Spleen (tissue), 7 donors: ENCODE data around the gene TCF12.

Experiments used
- POLR2A ChIP-seq, 3 donors: fragments of 450-650 bp; IDR thresholded peaks; one replicate each; pipeline ENCODE4 v1.5.1; 2017; ENCODE audit warnings: antibody characterized with exemption in 3 of 3, mild to moderate bottlenecking in 1 of 3
- POLR2AphosphoS5 ChIP-seq, 3 donors: sonication (generic); formaldehyde crosslinking; IDR thresholded peaks; one replicate each; pipeline ENCODE4 v1.5.1; 2017; ENCODE audit warnings: antibody characterized with exemption in 3 of 3
- TF ChIP-seq, protein P1 (sequence below), 11 experiments: fragments of 200-600 bp in 7 of 11; fragments of 450-650 bp in 4 of 11; sonication (generic) in 4 of 11; IDR thresholded peaks in 8 of 11; conservative IDR thresholded peaks in 3 of 11; 1 replicate in 7 of 11; 2 replicates in 4 of 11; pipeline versions ENCODE4 v1.4.0 to v1.8.0; 2016 to 2021; ENCODE audit warnings: antibody characterized with exemption in 11 of 11, inconsistent platforms in 4 of 11, mild to moderate bottlenecking in 1 of 11
- donor health status: DM: no; HTN: no; CAD: no; lungs with moderate emphysema.
- donor health status: DM: no; HTN: no; CAD: no.
- donor health status: DM: no; HTN: no; CAD: no.

DNA sequence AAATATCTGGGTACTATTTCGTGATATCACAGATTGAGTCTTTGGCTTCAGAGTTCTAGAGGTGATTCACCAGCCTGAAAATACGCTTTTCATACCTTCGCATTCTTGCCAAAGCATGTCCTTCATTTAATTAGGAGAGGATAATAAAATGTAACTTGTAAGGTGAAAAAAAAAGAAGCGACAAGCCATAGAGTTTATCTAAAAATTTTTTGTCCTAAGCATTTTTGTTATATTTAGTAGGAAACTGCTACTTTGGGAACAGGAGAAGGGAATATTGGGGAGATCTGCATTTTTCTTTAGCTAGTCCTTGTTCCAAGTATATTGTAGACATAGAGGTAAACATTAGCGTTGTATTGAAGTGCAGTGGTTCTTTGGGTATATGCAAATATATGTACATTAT is 120.1 kb downstream of the TCF12 start:
- TF ChIP-seq, protein P1, sequence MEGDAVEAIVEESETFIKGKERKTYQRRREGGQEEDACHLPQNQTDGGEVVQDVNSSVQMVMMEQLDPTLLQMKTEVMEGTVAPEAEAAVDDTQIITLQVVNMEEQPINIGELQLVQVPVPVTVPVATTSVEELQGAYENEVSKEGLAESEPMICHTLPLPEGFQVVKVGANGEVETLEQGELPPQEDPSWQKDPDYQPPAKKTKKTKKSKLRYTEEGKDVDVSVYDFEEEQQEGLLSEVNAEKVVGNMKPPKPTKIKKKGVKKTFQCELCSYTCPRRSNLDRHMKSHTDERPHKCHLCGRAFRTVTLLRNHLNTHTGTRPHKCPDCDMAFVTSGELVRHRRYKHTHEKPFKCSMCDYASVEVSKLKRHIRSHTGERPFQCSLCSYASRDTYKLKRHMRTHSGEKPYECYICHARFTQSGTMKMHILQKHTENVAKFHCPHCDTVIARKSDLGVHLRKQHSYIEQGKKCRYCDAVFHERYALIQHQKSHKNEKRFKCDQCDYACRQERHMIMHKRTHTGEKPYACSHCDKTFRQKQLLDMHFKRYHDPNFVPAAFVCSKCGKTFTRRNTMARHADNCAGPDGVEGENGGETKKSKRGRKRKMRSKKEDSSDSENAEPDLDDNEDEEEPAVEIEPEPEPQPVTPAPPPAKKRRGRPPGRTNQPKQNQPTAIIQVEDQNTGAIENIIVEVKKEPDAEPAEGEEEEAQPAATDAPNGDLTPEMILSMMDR (IDR thresholded peaks at IDR 0.05 in 8 of 11, conservative IDR thresholded peaks at IDR 0.05 in 3 of 11), result no peak
- TF ChIP-seq POLR2AphosphoS5 (IDR thresholded peaks at IDR 0.05) (no peak), POLR2A (IDR thresholded peaks at IDR 0.05) (no peak)
